DOHH2 (cell line): ENCODE results near the gene MTIF3.

Experiments
- H3F3A ChIP-seq: fragments of 200-600 bp; sonication (generic), shearing (Covaris generic); 2 replicates; pipeline ENCODE4 v1.6.0; 2016; ENCODE audit warnings: antibody characterized with exemption, mild to moderate bottlenecking; ENCODE audit not compliant: control insufficient read depth, insufficient read depth
- H3K27ac ChIP-seq: fragments of 200-600 bp; sonication (generic); 2 replicates; pipeline ENCODE4 v1.5.1; 2014; ENCODE audit warnings: low read depth, mild to moderate bottlenecking, low read length, moderate library complexity
- H3K27me3 ChIP-seq: fragments of 200-600 bp; sonication (generic); 2 replicates; pipeline ENCODE4 v1.6.1; 2014; ENCODE audit warnings: mild to moderate bottlenecking, low read length, mixed read lengths; ENCODE audit not compliant: control insufficient read depth
- H3K36me3 ChIP-seq: fragments of 200-600 bp; sonication (generic); 2 replicates; pipeline ENCODE4 v1.6.1; 2014; ENCODE audit warnings: mild to moderate bottlenecking, low read length, moderate library complexity, mixed read lengths; ENCODE audit not compliant: control insufficient read depth
- H3K4me1 ChIP-seq: fragments of 200-600 bp; sonication (generic); 2 replicates; pipeline ENCODE4 v1.6.1; 2014; ENCODE audit warnings: mild to moderate bottlenecking, low read length, mixed read lengths; ENCODE audit not compliant: control insufficient read depth
- H3K4me2 ChIP-seq: fragments of 200-600 bp; sonication (generic); 2 replicates; pipeline ENCODE4 v1.6.0; 2014; ENCODE audit warnings: mild to moderate bottlenecking, low read length, moderate library complexity
- H3K4me3 ChIP-seq: fragments of 200-600 bp; sonication (generic); 2 replicates; pipeline ENCODE4 v1.5.1; 2014; ENCODE audit warnings: mild to moderate bottlenecking, low read length, mixed read lengths
- H3K79me2 ChIP-seq: fragments of 200-600 bp; sonication (generic); 2 replicates; pipeline ENCODE4 v1.6.1; 2014; ENCODE audit warnings: mild to moderate bottlenecking, low read length, mixed read lengths; ENCODE audit not compliant: control insufficient read depth
- H3K9me2 ChIP-seq: fragments of 200-600 bp; sonication (generic); replicated peaks from 2 replicates; pipeline ENCODE4 v1.6.1; 2014; ENCODE audit warnings: mild to moderate bottlenecking, low read length, mixed read lengths; ENCODE audit not compliant: control insufficient read depth
- H3K9me3 ChIP-seq: fragments of 200-600 bp; sonication (generic); 2 replicates; pipeline ENCODE4 v1.6.1; 2014; ENCODE audit warnings: antibody characterized with exemption, low read length, mixed read lengths; ENCODE audit not compliant: control insufficient read depth, insufficient read depth
- H4K20me1 ChIP-seq: fragments of 200-600 bp; sonication (generic); 2 replicates; pipeline ENCODE4 v1.6.0; 2014; ENCODE audit warnings: low read depth, mild to moderate bottlenecking, antibody characterized with exemption, low read length, moderate library complexity; ENCODE audit not compliant: control insufficient read depth, insufficient read depth
- CTCF ChIP-seq: fragments of 200-600 bp; sonication (generic); IDR thresholded peaks from one replicate; pipeline ENCODE4 v1.5.1; 2014; ENCODE audit warnings: antibody characterized with exemption, mild to moderate bottlenecking, low read depth, low read length; ENCODE audit not compliant: poor library complexity, severe bottlenecking
- EZH2phosphoT487 ChIP-seq: fragments of 200-600 bp; sonication (generic); IDR thresholded peaks from 2 replicates; pipeline ENCODE4 v1.6.1; 2017; ENCODE audit warnings: borderline replicate concordance, mild to moderate bottlenecking, antibody characterized with exemption, low read length, moderate library complexity, mixed read lengths

The MTIF3 gene

DNA sequence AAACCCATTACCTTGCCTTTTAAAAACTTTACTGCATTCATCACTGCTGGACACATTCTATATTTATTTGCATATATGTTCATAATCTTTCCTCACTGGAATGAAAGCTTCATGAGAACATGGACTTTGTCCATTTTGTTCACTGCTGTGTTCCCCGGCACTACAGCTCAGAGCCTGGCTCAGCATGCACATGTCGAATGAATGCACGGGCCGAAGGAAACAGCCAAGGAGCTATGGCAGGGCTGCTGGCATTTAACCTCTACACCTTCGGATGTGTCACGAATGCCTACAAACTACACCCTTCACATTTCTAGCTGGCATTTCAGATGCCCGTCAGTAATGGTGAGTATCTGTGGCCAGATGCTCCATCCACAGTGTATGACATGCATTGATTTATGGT lies 7.6 kb downstream of the MTIF3 start:
- Histone ChIP-seq H3K4me2 (no peak overlapping the region), H3K9me3 (no peaks in the 10 kb centered on the region), H3K4me3 (no peak overlapping the region), H4K20me1 (no peaks in the 10 kb centered on the region), H3K4me1 (peaks cover 16% of the 10 kb centered on the region), H3F3A (no peaks in the 10 kb centered on the region; the same call in 1 of the 2 replicates), H3K9me2 (no peaks in the 10 kb centered on the region), H3K27me3 (no peaks in the 10 kb centered on the region), H3K79me2 (peaks cover 23% of the 10 kb centered on the region), H3K27ac (no peak overlapping the region), H3K36me3 (peaks cover 18% of the 10 kb centered on the region)
- TF ChIP-seq EZH2phosphoT487 (no peak), CTCF (no peak)

- no peak for TF ChIP-seq EZH2phosphoT487
- no peak for TF ChIP-seq CTCF
- Histone ChIP-seq H3K9me2 (no peaks in the 10 kb centered on the region), H3K36me3 (peaks cover 18% of the 10 kb centered on the region), H3K27ac (no peak overlapping the region), H3K27me3 (no peaks in the 10 kb centered on the region), H3K4me2 (no peak overlapping the region), H4K20me1 (no peaks in the 10 kb centered on the region), H3K79me2 (peaks cover 17% of the 10 kb centered on the region), H3K4me3 (no peak overlapping the region), H3K4me1 (peaks cover 10% of the 10 kb centered on the region), H3F3A (peaks cover under 1% of the 10 kb centered on the region; the same call in 1 of the 2 replicates), H3K9me3 (no peaks in the 10 kb centered on the region)
Observed at GRCh38 chr13:27442071-27442647, 8.2 kb downstream of the MTIF3 start.

- Histone ChIP-seq H3K4me2 (no peak overlapping the region), H3K9me3 (no peaks in the 10 kb centered on the region), H3K4me1 (no peaks in the 10 kb centered on the region), H3K27me3 (no peaks in the 10 kb centered on the region), H3K36me3 (peaks cover 32% of the 10 kb centered on the region), H3K27ac (no peak overlapping the region), H3F3A (peaks cover 11% of the 10 kb centered on the region), H3K9me2 (no peaks in the 10 kb centered on the region), H3K79me2 (peaks cover under 1% of the 10 kb centered on the region), H4K20me1 (no peaks in the 10 kb centered on the region), H3K4me3 (no peak overlapping the region)
- TF ChIP-seq EZH2phosphoT487 (no peak), CTCF (no peak)
Observed at GRCh38 chr13:27440408-27440807, 10.0 kb downstream of the MTIF3 start.
